Lower lobe of right lung (tissue), 2 donors: ENCODE measurements around the gene SPEF1. TPM values are rescaled to one million over a fixed set of nuclear protein-coding genes. Genes with fewer than 3 reads are reported as not detected.
A peak's percentile ranks its signal among the peaks of the same experiment; 100 is the strongest.

ENCODE experiments used
- ATAC-seq, 2 donors: fragments of 200-7000 bp; cut with Tn5 transposase; one replicate each; pipeline ENCODE4 v1.9.1; 2020 to 2022; ENCODE audit warnings: mild to moderate bottlenecking in 2 of 2, moderate library complexity in 2 of 2
- DNase-seq: peaks from one replicate; pipeline ENCODE4 v3.0.0-alpha.2; 2020
- H3K27ac ChIP-seq: fragments of 200-600 bp; one replicate; pipeline ENCODE4 v1.8.0; 2022
- H3K27me3 ChIP-seq: fragments of 200-600 bp; one replicate; pipeline ENCODE4 v1.8.0; 2022; ENCODE audit warnings: low read depth
- H3K36me3 ChIP-seq: fragments of 200-600 bp; one replicate; pipeline ENCODE4 v1.8.0; 2022; ENCODE audit warnings: mild to moderate bottlenecking
- H3K4me1 ChIP-seq: fragments of 200-600 bp; one replicate; pipeline ENCODE4 v1.8.0; 2022
- H3K4me3 ChIP-seq: fragments of 200-600 bp; one replicate; pipeline ENCODE4 v1.8.0; 2022; ENCODE audit warnings: mild to moderate bottlenecking
- H3K9me3 ChIP-seq: fragments of 200-600 bp; one replicate; pipeline ENCODE4 v1.8.0; 2022
- CTCF ChIP-seq: fragments of 200-600 bp; IDR thresholded peaks from one replicate; pipeline ENCODE4 v1.8.0; 2022; ENCODE audit warnings: antibody characterized with exemption, mild to moderate bottlenecking
- intact Hi-C: fragments of 100-400 bp; cut with DNase I; formaldehyde crosslinking; loops from one replicate; pipeline ENCODE4 v1.11.0; 2022
- total RNA-seq: library from RNA; stranded (reverse); fragmentation: NEBNext Ultra II Directional; extraction: Animal tissue kit (Norgen Biotek cat#: 25700); gene quantifications from one replicate; pipeline ENCODE4 v1.2.1, GENCODE V29; 2021
- donor health status: DM: no; HTN: yes; CAD: no; lungs with severe emphysema.

The SPEF1 gene
- total RNA-seq, 1 donor from 2014 or later: 3.9 TPM

- DNase-seq: peak; percentile 74
- intact Hi-C loops: no loop called here
- H3K4me1 ChIP-seq: peaks cover 96% of the 10 kb centered on the region
Measured at GRCh38 chr20:3804254-3804751, 23.1 kb upstream of the SPEF1 start.

DNA sequence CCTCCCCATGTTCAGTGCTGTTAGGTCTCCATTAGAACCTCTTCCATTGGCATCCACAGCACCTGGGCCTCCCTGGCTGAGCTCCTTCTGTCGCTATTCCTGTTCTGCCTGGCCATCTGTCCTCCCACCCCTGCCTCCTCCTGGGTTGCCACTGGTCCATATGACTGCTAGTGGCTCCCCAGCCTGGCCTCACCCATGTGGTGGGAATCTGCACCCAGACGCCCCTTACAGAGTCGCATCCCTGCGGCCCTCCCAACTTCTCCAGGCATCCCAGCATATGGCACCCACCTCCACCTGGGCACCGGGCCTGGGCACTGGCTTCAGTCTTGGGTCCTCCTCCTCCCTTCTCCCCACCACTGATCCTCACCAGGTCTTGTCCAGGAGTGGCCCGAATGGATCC is 22.6 kb upstream of the SPEF1 start:
- Histone ChIP-seq H3K27ac (peak overlapping the region; percentile 83), H3K9me3 (no peaks in the 10 kb centered on the region), H3K36me3 (peaks cover 67% of the 10 kb centered on the region), H3K4me1 (peaks cover 100% of the 10 kb centered on the region), H3K4me3 (no peak overlapping the region), H3K27me3 (no peaks in the 10 kb centered on the region)
- TF ChIP-seq CTCF: no peak
- DNase-seq: peak; percentile 41
- ATAC-seq: no peak
- intact Hi-C loops: no loop called here

More at GRCh38 chr20:3804254-3804751, 23.1 kb upstream of the SPEF1 start:
- H3K27me3 ChIP-seq: no peaks in the 10 kb centered on the region
- H3K36me3 ChIP-seq: peaks cover 66% of the 10 kb centered on the region
- ATAC-seq: peak; percentile 26 to 64
- no peak for TF ChIP-seq CTCF
- H3K27ac ChIP-seq: peak overlapping the region; percentile 83
- H3K9me3 ChIP-seq: no peaks in the 10 kb centered on the region
- H3K4me3 ChIP-seq: no peak overlapping the region

GRCh38 chr20:3803289-3803688 is 22.0 kb upstream of the SPEF1 start:
- Histone ChIP-seq H3K27me3 (no peaks in the 10 kb centered on the region), H3K4me1 (peaks cover 100% of the 10 kb centered on the region), H3K9me3 (no peaks in the 10 kb centered on the region), H3K4me3 (no peak overlapping the region), H3K27ac (peak overlapping the region; percentile 83), H3K36me3 (peaks cover 73% of the 10 kb centered on the region)
- TF ChIP-seq CTCF: no peak
- ATAC-seq (no peak), DNase-seq (peak; percentile 43)
- intact Hi-C loops: no loop called here

DNA sequence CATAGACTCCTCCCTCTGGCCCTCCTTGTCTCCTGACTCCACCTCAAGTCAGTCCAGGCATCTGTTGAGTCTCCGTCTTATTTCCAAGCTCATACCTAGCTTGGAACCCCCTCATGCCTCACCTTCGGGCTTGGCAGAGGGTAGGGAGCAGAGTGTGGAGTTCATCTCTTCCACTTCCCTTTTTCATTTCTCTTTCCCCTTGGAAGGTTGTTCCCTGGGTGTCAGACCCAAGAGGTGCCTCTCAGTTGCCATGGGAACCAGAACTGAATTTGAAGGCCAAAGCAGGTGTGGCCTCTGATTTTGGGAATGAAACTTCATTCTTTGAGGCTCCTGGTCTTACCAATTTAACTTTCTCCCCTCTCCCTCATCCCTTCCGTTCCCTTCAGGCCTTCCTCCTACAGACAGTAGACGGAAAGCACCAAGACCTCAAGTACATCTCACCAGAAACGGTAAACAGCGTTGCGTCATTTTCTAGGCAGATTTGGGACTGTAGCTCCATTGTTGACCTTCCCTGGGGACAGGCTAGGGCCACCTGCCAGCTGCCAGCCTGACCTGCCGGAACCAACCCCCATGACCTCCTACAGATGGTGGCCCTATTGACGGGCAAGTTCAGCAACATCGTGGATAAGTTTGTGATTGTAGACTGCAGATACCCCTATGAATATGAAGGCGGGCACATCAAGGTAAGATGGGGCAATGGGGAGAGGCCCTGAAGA is 21.4 kb upstream of the SPEF1 start:
- Histone ChIP-seq H3K4me3 (no peak overlapping the region), H3K36me3 (peaks cover 79% of the 10 kb centered on the region), H3K9me3 (no peaks in the 10 kb centered on the region), H3K27me3 (no peaks in the 10 kb centered on the region), H3K27ac (peak overlapping the region; percentile 83), H3K4me1 (peaks cover 100% of the 10 kb centered on the region)
- DNase-seq (peak; percentile 57), ATAC-seq (peak; percentile 4 to 34)
- no peak for TF ChIP-seq CTCF
- intact Hi-C loops: no loop called here

DNA sequence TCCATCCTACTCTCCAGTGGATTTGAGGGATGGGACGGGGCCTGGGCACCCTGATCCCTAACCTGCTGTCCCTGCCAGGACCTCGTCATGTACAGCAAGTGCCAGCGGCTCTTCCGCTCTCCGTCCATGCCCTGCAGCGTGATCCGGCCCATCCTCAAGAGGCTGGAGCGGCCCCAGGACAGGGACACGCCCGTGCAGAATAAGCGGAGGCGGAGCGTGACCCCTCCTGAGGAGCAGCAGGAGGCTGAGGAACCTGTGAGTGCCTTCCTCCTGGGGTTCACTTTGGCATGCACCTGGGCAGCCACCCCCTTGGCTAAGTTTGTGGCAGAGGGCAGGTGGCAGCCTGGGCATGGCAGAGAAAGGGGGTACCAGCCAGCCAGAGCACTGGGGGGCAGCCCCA is 20.6 kb upstream of the SPEF1 start:
- Histone ChIP-seq H3K4me3 (no peak overlapping the region), H3K27me3 (no peaks in the 10 kb centered on the region), H3K27ac (peak overlapping the region; percentile 83), H3K36me3 (peaks cover 82% of the 10 kb centered on the region), H3K9me3 (no peaks in the 10 kb centered on the region), H3K4me1 (peaks cover 100% of the 10 kb centered on the region)
- no peak for TF ChIP-seq CTCF
- intact Hi-C loops: no loop called here
- ATAC-seq (peak; percentile 17 to 19), DNase-seq (peak; percentile 66)
